ENCODE measurements around the gene ROBO2. TPM values are rescaled to one million over a fixed set of nuclear protein-coding genes. Genes with fewer than 3 reads are reported as not detected.

ROBO2 gene
- total RNA-seq, 1 donor from 2014 or later: 2.9 TPM

DNA sequence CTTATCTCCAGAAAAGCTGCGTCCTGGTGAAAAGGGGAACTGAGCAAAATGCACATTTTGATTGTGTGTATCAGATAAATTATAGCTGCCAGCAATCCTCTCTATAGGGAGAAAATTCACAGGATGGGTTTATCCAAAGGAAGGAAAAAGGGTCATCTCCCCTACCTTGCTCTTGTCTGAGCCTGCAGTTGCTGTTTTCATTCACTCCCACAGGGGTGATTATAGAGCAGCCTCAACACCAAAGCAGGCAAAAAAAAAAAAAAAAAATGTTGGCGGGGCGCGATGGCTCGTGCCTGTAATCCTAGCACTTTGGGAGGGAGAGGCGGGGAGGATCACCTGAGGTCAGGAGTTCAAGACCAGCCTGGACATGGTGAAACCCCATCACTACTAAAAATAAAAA, 333.7 kb downstream of the ROBO2 start:
- DNase-seq (ENCODE audit: low spot score in 2 of 2): no peak
- no peak overlapping the region for H3K4me3 ChIP-seq
- H3K36me3 ChIP-seq: no peaks in the 10 kb centered on the region
- TF ChIP-seq, protein P1, sequence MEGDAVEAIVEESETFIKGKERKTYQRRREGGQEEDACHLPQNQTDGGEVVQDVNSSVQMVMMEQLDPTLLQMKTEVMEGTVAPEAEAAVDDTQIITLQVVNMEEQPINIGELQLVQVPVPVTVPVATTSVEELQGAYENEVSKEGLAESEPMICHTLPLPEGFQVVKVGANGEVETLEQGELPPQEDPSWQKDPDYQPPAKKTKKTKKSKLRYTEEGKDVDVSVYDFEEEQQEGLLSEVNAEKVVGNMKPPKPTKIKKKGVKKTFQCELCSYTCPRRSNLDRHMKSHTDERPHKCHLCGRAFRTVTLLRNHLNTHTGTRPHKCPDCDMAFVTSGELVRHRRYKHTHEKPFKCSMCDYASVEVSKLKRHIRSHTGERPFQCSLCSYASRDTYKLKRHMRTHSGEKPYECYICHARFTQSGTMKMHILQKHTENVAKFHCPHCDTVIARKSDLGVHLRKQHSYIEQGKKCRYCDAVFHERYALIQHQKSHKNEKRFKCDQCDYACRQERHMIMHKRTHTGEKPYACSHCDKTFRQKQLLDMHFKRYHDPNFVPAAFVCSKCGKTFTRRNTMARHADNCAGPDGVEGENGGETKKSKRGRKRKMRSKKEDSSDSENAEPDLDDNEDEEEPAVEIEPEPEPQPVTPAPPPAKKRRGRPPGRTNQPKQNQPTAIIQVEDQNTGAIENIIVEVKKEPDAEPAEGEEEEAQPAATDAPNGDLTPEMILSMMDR (IDR thresholded peaks at IDR 0.05): no peak
- peaks cover 0 to 2% of the 10 kb centered on the region in 2 donors for H3K4me1 ChIP-seq
- intact Hi-C loops (cut with DNase I): loop anchor here (10.0 kb wide), 1 partner anchor 161 kb away; no protein-coding TSS in a partner anchor
- H3K9me3 ChIP-seq: no peaks in the 10 kb centered on the region
- no peaks in the 10 kb centered on the region for H3K27me3 ChIP-seq
- H3K27ac ChIP-seq: no peak overlapping the region

- DNase-seq (ENCODE audit: low spot score in 2 of 2): no peak
- Histone ChIP-seq H3K36me3 (no peaks in the 10 kb centered on the region), H3K4me3 (no peak overlapping the region), H3K9me3 (no peaks in the 10 kb centered on the region), H3K4me1 (peaks cover 0 to 2% of the 10 kb centered on the region in 2 donors), H3K27me3 (no peaks in the 10 kb centered on the region), H3K27ac (no peak overlapping the region)
- TF ChIP-seq, protein P1 (IDR thresholded peaks at IDR 0.05): no peak
- intact Hi-C loops (cut with DNase I): loop anchor here (5.0 to 10.0 kb wide), 2 partner anchors 49 to 158 kb away; no protein-coding TSS in a partner anchor
Observed at GRCh38 chr3:77376511-77376910, 336.6 kb downstream of the ROBO2 start.

DNA sequence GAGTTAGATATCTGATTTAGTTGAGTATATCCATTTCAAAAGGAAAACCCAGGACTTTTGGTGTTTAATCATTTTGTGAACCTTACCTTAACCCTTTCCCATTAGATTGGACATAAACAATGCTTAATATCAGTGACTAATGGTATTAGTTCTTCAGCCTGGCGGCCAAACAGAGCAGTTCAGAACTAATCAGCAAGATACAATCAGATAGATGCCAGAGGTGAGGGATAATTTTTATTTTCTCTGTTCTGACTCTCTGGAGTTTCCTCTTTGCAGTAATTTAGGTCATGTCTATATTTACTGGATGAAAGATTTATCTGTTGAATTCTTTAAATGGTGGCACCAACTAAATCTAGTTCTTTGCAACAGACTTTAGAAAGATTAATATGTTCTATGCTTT, 337.8 kb downstream of the ROBO2 start:
- intact Hi-C loops (cut with DNase I): loop anchor here (5.0 to 10.0 kb wide), 2 partner anchors 50 to 157 kb away; no protein-coding TSS in a partner anchor
- Histone ChIP-seq H3K9me3 (no peaks in the 10 kb centered on the region), H3K27me3 (no peaks in the 10 kb centered on the region), H3K4me3 (no peak overlapping the region), H3K27ac (no peak overlapping the region), H3K36me3 (no peaks in the 10 kb centered on the region), H3K4me1 (peaks cover 0 to 2% of the 10 kb centered on the region in 2 donors)
- TF ChIP-seq, protein P1 (IDR thresholded peaks at IDR 0.05): no peak
- no peak for DNase-seq (ENCODE audit: low spot score in 2 of 2)

- H3K4me3 ChIP-seq: no peak overlapping the region
- H3K4me1 ChIP-seq: no peaks in the 10 kb centered on the region
- no peak for DNase-seq (ENCODE audit: low spot score in 2 of 2)
- no peaks in the 10 kb centered on the region for H3K27me3 ChIP-seq
- no peaks in the 10 kb centered on the region for H3K9me3 ChIP-seq
- no peak overlapping the region for H3K27ac ChIP-seq
- intact Hi-C loops (cut with DNase I): no loop called here
- H3K36me3 ChIP-seq: no peaks in the 10 kb centered on the region
- TF ChIP-seq, protein P1 (IDR thresholded peaks at IDR 0.05): no peak
Observed at GRCh38 chr3:77380136-77380535, 340.2 kb downstream of the ROBO2 start.

- intact Hi-C loops (cut with DNase I): no loop called here
Observed at GRCh38 chr3:77381431-77381830, 341.5 kb downstream of the ROBO2 start.

More at GRCh38 chr3:77381431-77381830, 341.5 kb downstream of the ROBO2 start:
- DNase-seq (ENCODE audit: low spot score in 2 of 2): no peak
- Histone ChIP-seq H3K4me1 (no peaks in the 10 kb centered on the region), H3K27me3 (no peaks in the 10 kb centered on the region), H3K36me3 (no peaks in the 10 kb centered on the region), H3K9me3 (no peaks in the 10 kb centered on the region), H3K27ac (no peak overlapping the region), H3K4me3 (no peak overlapping the region)
- TF ChIP-seq, protein P1 (IDR thresholded peaks at IDR 0.05): no peak

All from ascending aorta (tissue), 2 donors.